GM12878 (cell line): ENCODE results near the gene RECK. TPM values are rescaled to one million over a fixed set of nuclear protein-coding genes. Genes with fewer than 3 reads are reported as not detected.

Experiments
- BHLHE40 ChIP-seq, 2 experiments: fragments of 450-650 bp in 1 of 2; IDR thresholded peaks; 2 replicates each; pipeline ENCODE4 v1.6.1; 2011 to 2017; ENCODE audit warnings: low read depth in 2 of 2, borderline replicate concordance in 1 of 2, improper control_type of control experiment in 1 of 2, low read length in 1 of 2, mild to moderate bottlenecking in 1 of 2
- CEBPZ ChIP-seq: fragments of 150-350 bp; IDR thresholded peaks from 2 replicates; pipeline ENCODE4 v1.6.1; 2016; ENCODE audit warnings: low read depth, low read length
- CREM ChIP-seq: IDR thresholded peaks from 2 replicates; pipeline ENCODE4 v1.6.1; 2014; ENCODE audit warnings: antibody characterized with exemption, low read depth
- CUX1 ChIP-seq: IDR thresholded peaks from 2 replicates; pipeline ENCODE4 v1.6.1; 2012; ENCODE audit warnings: improper control_type of control experiment, low read depth, low read length; ENCODE audit not compliant: insufficient replicate concordance
- E2F8 ChIP-seq: fragments of 450-650 bp; IDR thresholded peaks from 2 replicates; pipeline ENCODE4 v1.6.1; 2018; ENCODE audit warnings: mild to moderate bottlenecking, low read depth, moderate library complexity; ENCODE audit not compliant: partially characterized antibody
- JUND ChIP-seq: IDR thresholded peaks from 2 replicates; pipeline ENCODE4 v1.6.1; 2012; ENCODE audit warnings: low read depth, mild to moderate bottlenecking, low read length, improper control_type of control experiment, moderate library complexity
- NFXL1 ChIP-seq: fragments of 450-650 bp; IDR thresholded peaks from 2 replicates; pipeline ENCODE4 v1.6.1; 2017; ENCODE audit warnings: antibody characterized with exemption, mild to moderate bottlenecking, borderline replicate concordance
- NRF1 ChIP-seq: conservative IDR thresholded peaks from 2 replicates; pipeline ENCODE4 v1.6.1; 2011; ENCODE audit warnings: mild to moderate bottlenecking, low read depth, low read length, improper control_type of control experiment
- PAX8 ChIP-seq: fragments of 450-650 bp; IDR thresholded peaks from 2 replicates; pipeline ENCODE4 v1.6.1; 2017; ENCODE audit warnings: mild to moderate bottlenecking, moderate library complexity
- RB1 ChIP-seq: fragments of 450-650 bp; formaldehyde crosslinking; IDR thresholded peaks from 2 replicates; pipeline ENCODE4 v1.6.1; 2017; ENCODE audit warnings: mild to moderate bottlenecking, borderline replicate concordance
- TCF3 ChIP-seq: IDR thresholded peaks from 2 replicates; pipeline ENCODE4 v1.6.1; 2012; ENCODE audit warnings: low read depth, mild to moderate bottlenecking, low read length, borderline replicate concordance; ENCODE audit not compliant: insufficient read depth
- WRNIP1 ChIP-seq: IDR thresholded peaks from 2 replicates; pipeline ENCODE4 v1.6.1; 2011; ENCODE audit warnings: low read depth, low read length, improper control_type of control experiment, borderline replicate concordance
- ZNF384 ChIP-seq: IDR thresholded peaks from 2 replicates; pipeline ENCODE4 v1.6.1; 2012; ENCODE audit warnings: low read depth, mild to moderate bottlenecking, low read length, improper control_type of control experiment, borderline replicate concordance
- polyA plus RNA-seq, 11 experiments: library from polyadenylated mRNA; depleted of rRNA in 4 of 11; unstranded in 6 of 11; stranded (reverse) in 5 of 11; fragments of >200 nt; fragmentation: Nextera tagmentation in 4 of 11; fragmentation: Illumina TruSeq in 1 of 11; extraction: Ambion mirVana in 4 of 11; extraction: Trizol in 1 of 11; gene quantifications; 1 replicate in 1 of 11; 2 replicates in 10 of 11; pipeline versions ENCODE4 v1.2.1 to v1.2.3, GENCODE V29; 2011 to 2016; ENCODE audit warnings: inconsistent platforms in 2 of 11, missing spikeins in 2 of 11, low read depth in 1 of 11
- total RNA-seq, 4 experiments: library from RNA; depleted of rRNA in 3 of 4; stranded (reverse); fragments of >200 nt in 3 of 4; fragmentation: Illumina TruSeq in 1 of 4; extraction: Trizol in 1 of 4; gene quantifications; 2 replicates each; pipeline versions ENCODE4 v1.2.1 to v1.2.3, GENCODE V29; 2013 to 2021
- TF ChIP-seq, protein P1 (sequence below): fragments of 450-650 bp; IDR thresholded peaks from 2 replicates; pipeline ENCODE4 v1.6.1; 2018; ENCODE audit warnings: borderline replicate concordance, mild to moderate bottlenecking; ENCODE audit not compliant: partially characterized antibody

The RECK gene
- total and polyA plus RNA-seq, 10 of the 15 experiments (the other 5 are each of a cell fraction or from before 2014, with no cell fraction given), result 0.02 to 0.40 (median 0.13) TPM

GRCh38 chr9:36092509-36093215, 55.9 kb downstream of the RECK start (continued):
- TF ChIP-seq CUX1 (no peak), NRF1 (no peak), CEBPZ (no peak), BHLHE40 (IDR thresholded peaks at IDR 0.05; ENCODE audit: borderline replicate concordance in 1 of 2, low read depth in 2 of 2, low read length in 1 of 2) (no peak), ZNF384 (no peak), TCF3 (no peak), CREM (no peak), PAX8 (no peak), NFXL1 (no peak), E2F8 (no peak), JUND (no peak), WRNIP1 (no peak), RB1 (no peak)
- TF ChIP-seq, protein P1, sequence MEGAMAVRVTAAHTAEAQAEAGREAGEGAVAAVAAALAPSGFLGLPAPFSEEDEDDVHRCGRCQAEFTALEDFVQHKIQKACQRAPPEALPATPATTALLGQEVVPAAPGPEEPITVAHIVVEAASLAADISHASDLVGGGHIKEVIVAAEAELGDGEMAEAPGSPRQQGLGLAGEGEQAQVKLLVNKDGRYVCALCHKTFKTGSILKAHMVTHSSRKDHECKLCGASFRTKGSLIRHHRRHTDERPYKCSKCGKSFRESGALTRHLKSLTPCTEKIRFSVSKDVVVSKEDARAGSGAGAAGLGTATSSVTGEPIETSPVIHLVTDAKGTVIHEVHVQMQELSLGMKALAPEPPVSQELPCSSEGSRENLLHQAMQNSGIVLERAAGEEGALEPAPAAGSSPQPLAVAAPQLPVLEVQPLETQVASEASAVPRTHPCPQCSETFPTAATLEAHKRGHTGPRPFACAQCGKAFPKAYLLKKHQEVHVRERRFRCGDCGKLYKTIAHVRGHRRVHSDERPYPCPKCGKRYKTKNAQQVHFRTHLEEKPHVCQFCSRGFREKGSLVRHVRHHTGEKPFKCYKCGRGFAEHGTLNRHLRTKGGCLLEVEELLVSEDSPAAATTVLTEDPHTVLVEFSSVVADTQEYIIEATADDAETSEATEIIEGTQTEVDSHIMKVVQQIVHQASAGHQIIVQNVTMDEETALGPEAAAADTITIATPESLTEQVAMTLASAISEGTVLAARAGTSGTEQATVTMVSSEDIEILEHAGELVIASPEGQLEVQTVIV, result no peak
